NCI-H2029 treated with DMSO at 0.1 percent for 48 hours (cell line): ENCODE measurements around the gene JCAD.

Source experiments
- DNase-seq: peaks from one replicate; lab custom pipeline; 2025; lab: John Stamatoyannopoulos, UW

The JCAD gene

DNA sequence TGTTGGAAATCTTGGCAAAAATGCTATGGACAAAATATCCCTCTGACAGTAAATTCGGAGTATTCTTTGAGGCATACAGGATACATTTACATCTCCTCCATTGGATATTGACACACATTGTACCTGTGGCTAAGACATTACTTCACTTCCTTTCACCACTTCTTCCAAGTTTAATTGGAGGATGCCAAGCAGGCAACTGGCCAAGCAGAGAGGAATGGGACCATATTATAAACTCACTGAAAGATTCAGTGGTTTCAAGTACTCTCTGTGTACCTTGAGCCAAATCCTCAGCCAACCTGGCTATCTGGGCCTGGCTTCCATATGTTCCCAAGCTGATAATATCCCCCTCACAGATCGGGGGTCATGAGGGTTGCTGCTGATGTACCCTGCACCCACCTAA is 14.7 kb upstream of the JCAD start:
- no peak for DNase-seq

DNA sequence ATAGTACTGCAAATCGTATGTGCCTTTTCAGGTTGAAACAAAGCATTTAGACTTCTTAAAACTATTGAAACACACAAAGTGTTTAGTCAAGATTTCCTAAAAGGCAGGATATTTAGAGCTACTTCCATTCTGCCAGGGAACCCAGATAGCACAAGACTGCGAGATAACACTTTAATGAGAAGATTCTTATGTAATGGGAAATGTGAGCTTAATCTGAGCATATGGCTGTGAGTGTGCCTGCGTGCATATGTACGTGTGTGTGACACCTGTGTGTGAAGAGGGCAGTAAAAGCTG is 14.3 kb upstream of the JCAD start:
- DNase-seq: no peak

DNA sequence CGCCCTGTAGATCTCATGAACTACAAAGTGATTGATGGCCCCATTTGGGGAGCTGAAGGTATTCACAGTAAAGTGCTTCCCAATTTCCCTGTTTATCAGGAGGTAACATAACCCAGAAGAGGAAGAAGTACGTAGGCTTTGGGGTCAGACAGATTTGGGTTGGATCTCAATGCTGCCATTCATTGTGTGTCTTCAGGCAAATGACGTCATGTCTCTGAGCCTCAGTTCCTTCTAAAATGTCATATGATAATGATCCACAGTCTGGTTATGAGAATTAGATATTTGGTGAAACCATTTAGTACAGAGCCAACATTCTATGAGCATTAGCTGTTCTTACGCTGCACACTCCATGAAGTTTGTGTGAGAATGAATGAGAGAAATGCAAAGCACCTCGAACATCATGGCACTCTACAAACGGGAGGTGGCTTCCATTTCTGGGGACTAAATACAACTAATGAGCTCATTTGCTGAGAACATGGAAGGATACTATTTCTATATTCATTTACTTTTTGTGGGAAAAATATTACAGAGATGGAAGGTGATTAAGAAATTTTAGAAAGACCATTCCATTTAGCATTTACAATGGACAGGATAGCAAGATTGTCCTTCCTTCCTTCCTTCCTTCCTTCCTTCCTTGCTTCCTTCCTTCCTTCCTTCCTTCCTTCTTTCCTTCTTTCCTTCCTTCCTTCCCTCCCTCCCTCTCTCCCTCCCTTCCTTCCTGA is 13.8 kb upstream of the JCAD start:
- no peak for DNase-seq

DNA sequence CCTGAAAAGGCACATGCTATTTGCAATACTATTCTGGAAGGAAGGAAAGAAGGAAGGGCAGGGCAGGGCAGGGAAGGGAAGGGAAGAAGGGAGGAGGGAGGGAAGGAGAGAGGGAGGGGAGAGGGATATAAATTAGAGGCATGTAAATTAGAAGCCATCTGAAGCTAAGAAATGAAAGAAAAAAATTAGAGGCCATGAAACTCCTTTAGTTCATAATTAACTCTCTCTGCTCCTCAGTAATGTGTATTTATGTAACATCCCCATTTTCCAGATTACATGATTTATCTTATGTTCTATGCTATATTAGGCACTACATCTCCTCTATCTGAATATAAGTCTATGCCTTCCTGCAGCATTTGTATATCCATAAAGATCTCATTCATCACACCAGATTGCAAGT is 12.7 kb upstream of the JCAD start:
- DNase-seq: no peak

DNA sequence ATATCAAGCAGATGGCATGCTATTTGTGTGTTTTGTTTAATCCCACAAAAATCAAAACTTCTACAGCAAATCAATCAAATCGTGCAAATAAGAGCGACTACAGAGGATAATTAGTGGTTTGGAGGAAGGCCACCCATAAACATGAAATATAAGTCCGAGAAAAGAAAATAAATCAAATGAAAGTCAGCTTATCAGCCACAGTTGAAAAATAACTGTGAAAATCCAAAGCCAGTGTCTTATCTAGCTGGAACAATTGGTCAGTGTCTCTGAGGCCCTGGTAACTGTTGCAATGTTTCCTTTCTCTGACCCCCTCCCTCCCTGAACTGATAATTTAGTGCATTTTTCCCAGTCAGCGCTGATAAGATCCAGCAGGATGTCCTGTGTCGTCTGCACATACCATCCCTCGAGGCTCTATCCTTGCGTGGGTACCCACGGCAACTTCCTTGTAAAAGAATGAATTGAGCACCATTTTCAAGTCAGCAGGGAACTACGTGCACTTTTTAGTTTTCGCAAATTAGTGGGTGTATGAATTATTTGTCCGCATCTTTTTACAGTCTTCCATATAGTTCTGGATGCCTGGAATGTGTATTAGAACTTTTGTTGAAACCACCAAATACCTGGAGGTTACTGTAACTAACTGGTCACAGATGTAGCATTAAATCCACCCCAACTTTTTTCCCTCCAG is 10.8 kb upstream of the JCAD start:
- DNase-seq: no peak

DNA sequence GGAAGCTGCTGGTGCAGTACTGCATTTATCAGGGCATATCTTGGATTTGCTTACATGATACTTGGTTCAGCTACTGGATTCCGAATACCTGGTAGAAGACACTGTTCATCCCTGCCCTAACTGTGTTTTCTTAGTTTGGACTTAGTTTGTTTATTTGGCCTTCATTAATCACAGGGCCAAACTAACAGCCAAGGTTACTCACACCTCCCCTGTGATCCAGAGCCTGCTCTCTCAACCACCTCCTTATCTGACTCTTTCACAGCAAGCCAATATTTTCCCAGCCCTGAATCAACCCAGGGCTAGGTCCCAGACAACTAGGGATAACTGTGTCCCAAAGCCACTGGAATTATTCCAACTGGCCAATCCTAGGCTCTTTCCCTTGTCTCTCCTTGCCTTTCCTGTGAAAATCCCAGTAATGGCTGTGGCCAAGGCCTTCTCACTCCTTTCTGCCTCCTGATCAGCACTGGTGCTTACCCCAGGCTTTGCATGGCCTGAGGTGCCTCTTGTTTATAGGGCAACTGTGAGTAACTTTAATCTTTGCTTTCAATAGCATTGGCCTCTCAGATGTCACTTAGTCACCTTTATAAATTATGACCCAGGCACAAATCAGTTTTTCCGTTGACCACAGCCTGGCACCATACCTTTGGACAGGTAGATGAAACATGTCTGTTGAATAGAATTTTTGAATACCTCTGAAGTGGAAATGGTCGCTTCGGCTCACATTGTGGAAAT is 9.3 kb upstream of the JCAD start:
- DNase-seq: no peak

DNA sequence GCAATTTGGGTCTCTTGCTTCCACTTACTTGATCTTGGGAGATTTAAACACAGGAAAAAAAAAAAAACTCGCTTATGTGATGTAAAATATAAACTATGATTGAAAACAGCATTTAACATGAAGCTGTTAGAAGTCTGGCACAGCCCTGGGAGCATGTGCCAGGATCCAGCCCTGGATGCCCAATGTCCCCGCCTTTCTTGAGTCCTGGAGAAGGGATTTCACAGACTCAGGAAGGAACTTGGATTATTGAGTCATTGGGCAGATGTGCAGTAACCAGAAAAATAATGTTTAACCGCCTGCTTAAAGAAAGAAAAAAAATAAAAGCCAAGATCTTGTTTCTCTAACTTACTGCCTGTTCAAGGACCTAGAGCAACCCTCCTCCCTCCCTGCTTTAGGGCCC is 3.7 kb upstream of the JCAD start:
- DNase-seq: no peak

DNA sequence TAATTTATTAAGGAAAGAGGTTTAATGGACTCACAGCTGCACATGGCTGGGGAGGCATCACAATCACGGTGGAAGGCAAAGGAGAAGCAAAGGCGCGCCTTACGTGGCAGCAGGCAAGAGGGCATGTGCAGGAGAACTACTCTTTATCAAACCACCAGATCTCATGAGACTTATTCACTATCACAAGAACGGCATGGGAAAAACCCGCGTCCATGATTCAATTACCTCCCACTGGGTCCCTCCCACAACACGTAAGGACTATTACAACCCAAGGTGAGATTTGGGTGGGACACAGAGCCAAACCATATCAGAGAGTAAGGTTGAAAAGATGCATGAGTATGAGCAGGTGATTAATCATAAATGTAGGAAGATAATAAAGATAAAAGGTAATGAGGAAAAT is 3.2 kb upstream of the JCAD start:
- no peak for DNase-seq

DNA sequence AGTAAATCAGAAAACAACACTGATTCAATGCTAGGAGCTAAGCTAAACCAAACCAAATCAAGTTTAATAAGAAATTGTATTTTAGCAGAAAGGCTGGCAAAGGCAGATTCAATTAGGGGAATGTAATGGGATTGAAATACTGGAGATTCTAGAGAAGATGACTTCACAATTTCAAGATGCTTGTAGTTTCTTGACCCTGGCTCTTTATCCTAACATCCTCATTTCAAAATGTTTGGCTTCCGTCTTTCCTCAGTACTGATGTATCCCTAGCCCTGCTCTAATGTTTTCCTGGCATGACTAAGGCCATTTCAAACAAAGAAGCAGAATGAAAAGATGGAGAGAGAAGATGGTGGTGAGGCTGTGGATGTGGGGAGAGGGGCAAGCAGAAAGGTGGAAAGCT is 2.7 kb upstream of the JCAD start:
- DNase-seq: no peak

DNA sequence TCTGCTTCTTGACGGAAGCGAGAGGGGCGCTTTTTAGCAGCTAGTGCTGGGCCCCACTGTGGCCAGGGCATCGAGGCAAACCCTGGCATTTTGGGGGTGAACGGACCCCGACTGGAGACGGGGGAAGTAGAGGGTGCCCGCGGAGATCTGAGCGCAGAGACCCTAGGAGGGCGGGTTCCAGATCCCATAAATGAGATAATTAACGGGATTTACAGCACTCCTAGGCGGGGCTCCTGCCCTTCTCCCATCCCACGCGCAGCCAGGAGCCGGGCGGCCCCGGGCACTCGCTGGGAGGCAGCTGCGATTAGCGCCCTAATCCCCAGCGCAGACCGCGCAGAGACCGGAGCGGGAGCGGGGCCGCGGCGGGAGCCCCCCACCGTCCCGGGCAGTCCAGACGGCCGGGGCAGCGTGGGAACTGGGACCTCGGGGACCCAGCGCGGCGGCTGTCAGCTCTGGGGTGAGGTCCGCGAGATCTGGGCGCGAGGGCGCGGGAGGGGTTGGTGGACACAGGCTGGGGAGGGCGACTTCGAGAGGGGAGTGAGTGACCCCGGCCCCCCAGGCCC is 735 bp downstream of the JCAD start:
- no peak for DNase-seq

DNA sequence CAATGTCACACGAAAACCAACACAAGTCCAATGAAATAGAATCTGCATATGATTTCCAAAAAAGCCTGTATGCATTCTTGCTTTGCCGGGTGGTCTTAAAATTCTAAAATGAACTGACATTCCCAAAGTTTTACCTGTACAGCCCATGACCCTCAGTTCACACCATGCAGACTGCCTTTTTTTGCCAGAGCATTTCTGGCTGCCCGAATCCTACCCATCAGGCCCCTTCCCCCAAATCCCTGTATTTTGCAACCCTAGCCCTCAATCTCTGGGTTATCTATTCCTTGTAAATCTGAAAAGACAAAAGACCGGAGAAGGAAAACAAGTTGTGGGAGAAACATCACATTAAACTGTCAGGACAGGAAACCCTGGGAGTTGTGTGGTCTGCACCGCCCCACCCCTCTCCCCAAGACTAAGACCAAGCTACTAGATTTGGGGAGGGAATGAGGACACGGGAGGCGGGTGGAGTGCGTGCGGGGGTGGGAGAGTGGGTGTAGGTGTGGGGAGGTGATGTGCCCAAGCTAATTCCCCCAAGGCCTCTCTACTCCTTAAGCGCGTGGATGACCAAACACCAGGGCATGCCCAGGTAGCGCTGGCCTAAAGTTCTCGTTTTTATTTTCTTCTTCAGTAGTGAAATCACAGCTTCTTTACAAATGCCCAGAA is 1.4 kb downstream of the JCAD start:
- no peak for DNase-seq

DNA sequence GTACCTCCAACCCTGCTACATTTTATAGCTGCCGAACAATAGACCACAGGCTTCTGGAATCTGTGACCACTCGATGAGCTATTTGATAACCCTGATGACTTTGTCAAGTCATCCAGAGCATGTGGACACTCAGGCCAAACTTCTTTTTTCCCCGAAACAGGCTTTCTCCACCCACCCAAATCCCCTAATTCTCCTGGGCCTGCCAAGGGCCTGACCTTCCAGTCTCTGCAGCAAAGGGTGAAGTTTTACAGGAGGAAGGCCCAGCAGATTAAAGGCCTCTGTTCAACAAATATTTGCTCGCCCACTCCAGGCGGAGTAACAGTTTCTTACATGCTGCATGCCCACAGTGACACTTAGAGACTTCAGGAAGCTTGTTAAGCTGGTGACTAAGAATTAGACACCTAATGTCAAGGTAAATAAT is 2.0 kb downstream of the JCAD start:
- no peak for DNase-seq

DNA sequence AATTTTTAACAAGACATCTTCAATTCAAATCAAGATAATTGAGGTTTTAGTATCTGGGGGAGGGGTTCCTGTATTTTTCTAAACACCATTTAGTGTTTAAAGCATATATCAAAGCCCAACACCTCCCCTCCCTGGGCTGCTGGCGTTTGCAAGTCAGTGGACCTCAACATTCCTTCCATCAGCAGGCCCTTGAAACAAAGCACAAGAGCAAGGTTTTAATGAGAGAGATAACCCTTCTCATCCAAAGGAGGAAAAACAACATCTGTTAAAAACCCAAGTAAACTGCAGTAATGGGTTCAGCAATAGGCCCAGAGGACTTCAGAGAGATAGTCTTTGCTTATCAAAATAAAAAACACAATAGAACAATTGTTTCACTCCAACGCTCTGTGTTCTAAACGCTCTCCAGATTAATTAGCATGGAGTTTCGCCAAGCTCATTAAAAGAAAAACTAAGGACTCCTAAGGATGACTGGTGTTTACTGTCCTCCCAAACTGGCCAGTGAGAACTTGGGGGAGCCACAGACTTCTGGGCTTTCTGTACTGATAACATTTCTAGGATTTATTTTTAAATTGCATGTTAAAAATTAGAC is 2.5 kb downstream of the JCAD start:
- no peak for DNase-seq

DNA sequence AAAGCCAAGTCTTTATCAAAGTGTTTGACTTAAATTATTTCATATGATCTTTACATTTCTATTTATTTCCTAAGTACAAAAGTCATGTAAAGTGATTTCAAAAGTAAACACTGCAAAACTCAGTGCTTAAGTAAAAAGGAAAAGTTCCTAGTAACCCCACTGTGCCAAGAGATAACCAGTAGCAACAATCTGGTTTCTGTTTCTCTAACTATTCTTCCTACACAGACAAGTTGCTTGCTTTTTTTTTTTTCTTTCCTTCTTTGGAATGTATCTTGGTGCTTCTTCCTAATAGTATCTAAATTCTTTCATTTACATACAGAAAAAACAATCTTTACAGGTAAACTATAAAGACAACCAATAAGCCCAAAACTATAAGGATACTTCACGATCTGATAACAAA is 3.1 kb downstream of the JCAD start:
- no peak for DNase-seq

DNA sequence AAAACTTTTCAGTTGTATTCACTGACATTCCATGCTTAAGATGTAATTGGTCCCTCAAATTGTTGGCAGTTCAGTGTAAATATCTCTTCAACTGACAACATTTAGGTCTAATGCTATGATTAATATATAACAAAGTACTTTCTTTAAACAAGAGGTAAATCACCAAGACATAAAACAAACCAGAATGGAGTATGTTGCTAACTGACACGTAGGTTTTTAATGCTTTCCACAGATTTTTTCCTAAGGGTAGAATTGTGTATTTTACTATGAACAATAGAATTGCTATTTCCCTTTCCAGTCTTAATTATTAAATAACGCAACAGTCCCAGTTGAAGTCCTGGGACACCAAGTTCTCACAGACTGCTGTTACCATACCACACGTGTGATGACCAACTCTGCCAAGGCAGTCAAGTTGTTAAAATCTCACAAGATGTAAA is 4.1 kb downstream of the JCAD start:
- no peak for DNase-seq

DNA sequence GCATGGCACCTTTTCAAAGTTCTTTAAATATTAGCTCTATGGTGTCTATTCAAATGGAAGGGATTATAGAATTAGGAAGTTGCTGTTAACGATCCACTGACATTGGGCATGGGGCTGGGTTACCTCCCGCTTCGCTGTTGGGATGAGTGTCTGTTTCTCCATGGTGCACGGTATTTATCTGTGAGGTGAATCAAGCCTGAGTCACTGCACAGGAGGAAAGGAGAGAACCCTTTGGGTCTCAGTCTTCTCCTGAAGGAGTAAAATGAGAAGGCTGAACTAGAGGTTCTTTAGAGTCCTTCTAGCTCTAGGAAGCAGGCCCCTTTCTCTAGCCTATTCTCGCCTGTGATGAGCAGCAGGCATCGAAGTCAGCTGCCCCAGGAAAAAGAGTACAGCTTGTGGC is 7.3 kb downstream of the JCAD start:
- DNase-seq: no peak

DNA sequence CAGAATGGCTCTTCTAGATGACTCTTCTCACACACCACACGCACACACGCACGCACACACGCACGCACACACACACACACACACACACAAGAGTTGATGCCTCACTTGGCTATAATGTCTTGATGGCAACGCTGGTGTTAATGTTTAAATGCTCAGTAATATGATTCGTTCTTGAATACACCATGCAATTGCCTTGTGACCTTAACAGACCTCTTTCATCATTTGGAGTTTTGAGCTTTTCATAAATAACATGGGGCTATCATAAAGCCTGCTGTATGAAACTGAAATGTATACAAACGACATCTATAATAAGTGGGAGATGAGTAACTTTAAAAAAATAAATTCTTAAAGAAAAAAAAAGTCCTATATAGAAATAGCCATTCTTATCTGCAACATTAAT is 8.2 kb downstream of the JCAD start:
- DNase-seq: no peak

DNA sequence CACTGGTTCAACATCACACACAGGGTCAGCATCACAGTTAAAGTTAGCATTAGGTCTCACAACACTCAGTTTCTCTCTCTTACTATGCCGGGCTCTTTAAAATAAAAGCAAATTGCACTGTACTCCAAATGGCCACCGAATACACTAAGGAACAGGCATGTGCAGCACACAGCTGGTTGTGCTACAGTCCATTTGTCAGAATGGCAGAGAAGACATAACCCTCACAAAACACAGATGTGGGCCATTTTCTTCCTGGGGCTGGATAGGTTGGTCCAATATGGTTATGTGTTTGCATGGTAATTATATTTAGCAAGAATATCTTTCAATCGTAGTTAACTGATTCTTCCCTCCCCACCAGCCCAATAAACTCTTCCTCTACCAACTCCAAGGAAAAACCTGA is 9.0 kb downstream of the JCAD start:
- no peak for DNase-seq

DNA sequence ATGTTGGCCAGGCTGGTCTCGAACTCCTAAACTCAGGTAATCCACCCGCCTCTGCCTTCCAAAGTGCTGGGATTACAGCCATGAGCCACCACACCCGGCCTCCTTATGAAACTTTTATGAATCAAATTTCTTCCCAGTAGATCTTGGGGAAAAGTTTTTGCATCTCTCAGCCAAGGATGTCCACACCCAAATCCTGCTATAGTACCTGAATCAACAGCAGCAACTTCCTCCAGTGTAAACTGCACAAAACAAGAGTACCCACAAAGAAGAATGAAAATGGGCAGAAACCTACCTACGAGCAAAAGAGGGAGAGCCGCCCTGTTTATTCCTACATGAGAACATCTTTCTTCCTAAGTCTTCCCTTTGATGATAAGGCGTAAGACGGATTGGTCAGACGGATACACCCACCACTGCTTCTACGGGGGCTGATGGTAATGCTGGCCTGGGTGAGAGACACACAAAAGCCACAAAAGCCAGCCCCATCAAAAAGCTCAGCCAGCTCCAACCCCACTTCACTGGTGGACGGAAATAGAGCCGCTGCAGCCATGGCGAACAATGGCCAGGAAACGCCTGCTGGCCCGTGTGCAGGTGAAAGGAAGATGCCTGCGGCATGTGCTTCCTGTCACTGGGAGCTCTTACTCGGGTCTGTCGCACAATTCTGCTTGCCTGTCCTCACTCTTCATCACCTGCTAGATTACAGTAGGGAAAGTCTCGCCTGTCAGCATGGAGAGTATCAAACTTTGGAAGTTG is 10.4 kb downstream of the JCAD start:
- DNase-seq: no peak

DNA sequence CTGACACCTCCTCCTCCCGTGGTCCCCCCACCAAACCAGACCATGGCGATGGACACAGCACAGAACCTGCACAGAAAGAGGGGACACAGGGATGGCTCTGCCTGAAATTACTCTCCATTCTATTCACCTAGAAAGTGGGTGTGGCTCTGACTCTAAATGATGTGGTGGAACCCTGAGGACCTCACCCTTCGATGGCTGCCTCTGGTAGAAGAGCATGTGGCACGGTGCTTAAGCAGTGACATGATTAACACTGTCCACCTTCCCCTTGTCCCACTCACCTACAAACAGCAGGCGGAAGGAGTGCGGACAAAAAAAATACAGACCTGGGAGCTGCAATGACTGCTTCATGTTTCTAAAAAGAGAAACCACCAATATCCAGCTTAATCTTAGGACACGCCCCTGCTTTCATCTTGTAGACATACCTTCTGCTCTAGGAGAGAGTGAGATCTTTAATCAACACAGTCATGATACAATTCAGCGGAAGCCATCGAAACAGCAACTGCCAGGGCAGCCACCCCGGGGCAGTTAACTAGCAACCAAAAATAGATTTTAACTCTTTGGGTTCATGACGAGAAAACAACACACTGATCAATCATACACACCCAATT is 11.4 kb downstream of the JCAD start:
- DNase-seq: no peak

DNA sequence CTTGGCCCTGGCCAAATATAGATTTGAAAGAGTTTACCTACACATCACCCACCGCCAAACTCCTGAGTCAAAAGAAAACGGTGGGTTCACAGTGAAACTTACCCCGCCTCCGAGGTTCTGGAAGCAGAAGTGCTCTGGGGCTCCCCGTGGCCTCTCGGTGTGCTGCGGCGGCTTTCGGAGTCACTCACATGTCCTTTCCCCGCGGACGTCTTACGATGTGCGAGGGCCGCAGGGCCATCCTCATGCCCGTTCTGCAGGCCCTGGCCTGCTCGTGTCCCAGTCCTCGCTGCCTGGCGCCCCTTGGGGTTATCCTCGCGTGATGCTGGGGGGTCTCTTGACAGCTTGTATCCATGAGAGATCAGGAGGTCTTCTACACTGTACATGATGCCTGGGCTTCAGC is 12.0 kb downstream of the JCAD start:
- no peak for DNase-seq
